HG03095 (cell line): ENCODE data around the gene RTEL1.
A peak's percentile ranks its signal among the peaks of the same experiment; 100 is the strongest.
"Not testable (repeated sequence)": the region's sequence is repeated elsewhere in the genome, so short reads cannot be mapped to it uniquely, and the experiment has no call there.

Source experiments
- ATAC-seq: cut with Tn5 transposase; IDR thresholded peaks from one replicate; pipeline ENCODE4 v1.9.1; 2021; ENCODE audit warnings: moderate library complexity; ENCODE audit not compliant: unreplicated experiment

Gene RTEL1

GRCh38 chr20:63648895-63649589 lies 9.1 kb upstream of the RTEL1 start:
- ATAC-seq, result no peak

DNA sequence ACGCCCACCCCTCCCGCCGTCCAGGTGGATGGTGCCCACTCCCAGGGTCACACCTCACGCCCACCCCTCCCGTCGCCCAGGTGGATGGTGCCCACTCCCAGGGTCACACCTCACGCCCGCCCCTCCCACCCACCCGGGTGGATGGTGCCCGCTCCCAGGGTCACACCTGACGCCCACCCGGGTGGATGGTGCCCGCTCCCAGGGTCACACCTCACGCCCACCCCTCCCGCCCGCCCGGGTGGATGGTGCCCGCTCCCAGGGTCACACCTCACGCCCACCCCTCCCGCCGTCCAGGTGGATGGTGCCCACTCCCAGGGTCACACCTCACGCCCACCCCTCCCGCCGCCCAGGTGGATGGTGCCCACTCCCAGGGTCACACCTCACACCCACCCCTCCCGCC lies 7.6 kb upstream of the RTEL1 start:
- not testable (repeated sequence) for ATAC-seq

DNA sequence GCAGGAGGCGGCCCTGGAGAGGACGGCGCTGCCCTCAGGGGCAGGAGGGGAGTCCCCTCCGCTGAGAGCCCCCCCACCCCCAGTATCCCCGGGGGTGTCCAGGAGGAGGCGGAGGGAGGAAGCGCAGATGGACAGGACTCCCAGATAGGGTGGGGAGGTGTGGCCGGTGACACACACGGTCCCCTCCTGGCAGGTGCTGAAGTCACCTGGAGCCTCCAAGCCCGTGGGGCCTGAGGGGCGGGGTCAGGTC lies 6.2 kb upstream of the RTEL1 start:
- no peak for ATAC-seq

GRCh38 chr20:63652192-63652980 lies 5.7 kb upstream of the RTEL1 start:
- ATAC-seq, result no peak

DNA sequence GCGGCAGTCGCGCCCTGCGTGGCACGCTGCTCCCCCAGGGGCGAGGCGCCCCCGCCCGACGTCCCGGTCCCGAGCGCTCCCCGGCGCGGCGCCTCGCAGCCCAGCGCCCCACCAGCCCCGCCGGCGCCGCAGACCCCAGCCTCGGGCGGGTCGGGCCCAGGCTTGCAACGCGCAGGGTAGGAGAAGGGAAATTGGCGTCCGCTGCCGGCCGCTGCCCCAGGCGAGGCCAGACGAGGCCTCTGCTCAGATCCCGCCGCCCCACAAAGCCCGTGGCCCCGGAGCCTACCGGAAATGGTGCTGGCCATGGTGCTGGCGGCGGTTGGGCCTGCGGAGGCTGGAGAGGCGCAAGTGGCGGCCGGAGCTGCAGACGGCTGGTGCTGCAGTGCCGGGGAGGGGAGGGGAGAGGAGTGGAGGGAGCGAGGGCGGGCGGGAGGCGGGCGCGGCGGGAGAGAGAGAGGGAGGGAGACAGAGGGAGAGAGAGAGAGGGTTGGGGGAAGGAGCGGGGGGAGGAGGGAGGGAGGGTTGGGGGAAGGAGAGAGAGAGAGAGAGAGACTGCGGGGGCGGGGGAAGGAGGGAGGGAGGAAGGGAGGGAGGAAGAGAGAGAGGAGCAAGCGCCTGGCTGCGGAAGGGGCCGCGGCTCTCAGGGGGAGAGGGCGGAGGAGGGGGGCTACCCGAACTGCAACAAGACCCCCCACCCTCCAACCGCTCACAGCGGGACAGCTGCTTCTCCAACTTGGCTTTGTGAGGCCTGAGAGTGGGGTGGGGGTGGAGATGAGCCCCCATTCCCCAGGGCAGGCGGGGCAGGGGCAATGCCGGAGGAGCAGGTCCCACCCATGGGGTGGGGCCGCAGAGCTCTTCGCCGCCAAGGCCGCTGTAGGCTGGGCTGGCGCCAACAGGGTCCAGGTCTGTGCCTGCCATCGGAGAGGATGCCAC lies 4.8 kb upstream of the RTEL1 start, which contains the start of gene STMN3:
Gene STMN3 (minus strand): TSS at position 384 of the 933 bp plus-strand sequence. CDS start 79 bp downstream, at position 305.
- no peak for ATAC-seq

DNA sequence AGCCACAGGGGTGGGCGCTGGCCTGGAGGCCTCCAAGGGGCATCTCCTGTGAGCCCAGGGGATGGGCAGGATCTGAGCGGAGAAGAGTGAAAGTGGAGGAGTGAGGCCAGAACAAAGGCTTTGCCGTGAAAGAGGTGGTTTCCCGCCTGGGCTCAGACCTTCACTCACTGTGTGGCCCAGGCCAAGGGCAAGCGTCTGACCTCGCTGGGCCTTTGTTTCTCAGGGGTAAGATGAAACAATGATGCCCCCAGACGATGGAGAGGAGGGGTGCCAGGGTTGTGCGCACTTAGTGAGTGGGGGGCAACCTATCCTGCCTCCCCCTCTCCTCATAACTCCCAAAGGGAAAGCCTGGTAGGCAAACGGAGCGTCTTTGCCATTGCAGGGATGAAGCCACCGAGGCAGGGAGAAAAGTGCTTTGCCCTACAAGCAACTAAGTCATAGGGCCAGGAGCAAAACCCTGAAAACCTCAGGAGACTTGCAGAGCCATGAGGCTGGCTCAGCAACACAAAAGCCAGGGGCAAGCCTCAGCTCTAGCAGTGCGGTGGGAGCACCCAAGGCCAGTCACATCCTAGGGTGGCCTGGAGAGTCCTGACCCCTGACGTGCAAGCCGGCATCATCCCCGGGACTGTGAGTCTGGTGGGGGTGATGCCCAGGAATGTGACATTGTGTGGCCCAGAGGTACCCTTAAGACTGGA lies 4.0 kb upstream of the RTEL1 start:
- ATAC-seq, result no peak

DNA sequence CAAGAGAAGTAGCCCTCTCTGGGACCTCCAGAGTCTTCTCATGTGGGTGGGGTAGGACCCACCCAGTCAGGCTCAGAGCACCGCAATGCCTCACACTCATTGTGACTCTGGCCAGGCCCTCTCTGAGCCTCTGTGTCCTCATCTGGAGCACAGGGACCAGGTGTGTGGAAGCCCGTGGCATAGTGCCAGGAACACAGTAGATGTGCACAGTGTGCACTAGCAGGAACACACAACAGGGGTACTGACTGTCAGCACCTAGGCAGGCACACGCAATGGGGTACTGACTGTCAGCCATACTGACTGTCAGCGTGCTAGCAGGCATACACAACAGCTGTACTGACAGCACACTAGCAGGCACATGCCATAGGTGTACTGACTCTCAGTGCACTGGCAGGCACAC lies 2.9 kb upstream of the RTEL1 start:
- ATAC-seq, result no peak

GRCh38 chr20:63656451-63656850 lies 1.7 kb upstream of the RTEL1 start:
- no peak for ATAC-seq

- ATAC-seq, result no peak
Measured at GRCh38 chr20:63657260-63657936, 714 bp upstream of the RTEL1 start.

DNA sequence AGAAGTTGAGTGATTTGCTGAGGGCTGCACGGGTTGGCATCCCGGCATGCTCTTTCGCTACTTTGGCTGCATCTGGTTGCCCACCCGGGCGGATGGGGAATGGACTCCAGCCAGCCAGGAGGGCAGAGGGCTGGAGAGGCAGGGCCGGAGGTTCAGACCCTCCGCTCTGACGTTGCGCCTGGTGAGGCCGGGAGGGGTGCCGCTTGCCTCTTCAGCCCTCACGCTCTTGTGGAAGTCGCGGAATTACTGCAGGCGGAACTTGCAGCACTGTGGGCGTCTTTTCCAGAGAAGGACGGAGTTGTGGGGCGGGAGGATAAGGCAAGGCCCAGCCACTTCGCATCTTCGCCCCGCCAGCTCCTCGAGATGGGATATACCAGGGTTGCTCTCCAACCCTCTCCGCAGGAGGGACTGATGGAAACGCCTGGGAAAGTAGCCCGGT lies 656 bp downstream of the RTEL1 start:
- ATAC-seq, result peak; percentile 9

GRCh38 chr20:63659370-63659769 lies 1.3 kb downstream of the RTEL1 start:
- ATAC-seq, result no peak

GRCh38 chr20:63660174-63660573 lies 2.1 kb downstream of the RTEL1 start:
- not testable (repeated sequence) for ATAC-seq

GRCh38 chr20:63660622-63661021 lies 2.5 kb downstream of the RTEL1 start:
- no peak for ATAC-seq

DNA sequence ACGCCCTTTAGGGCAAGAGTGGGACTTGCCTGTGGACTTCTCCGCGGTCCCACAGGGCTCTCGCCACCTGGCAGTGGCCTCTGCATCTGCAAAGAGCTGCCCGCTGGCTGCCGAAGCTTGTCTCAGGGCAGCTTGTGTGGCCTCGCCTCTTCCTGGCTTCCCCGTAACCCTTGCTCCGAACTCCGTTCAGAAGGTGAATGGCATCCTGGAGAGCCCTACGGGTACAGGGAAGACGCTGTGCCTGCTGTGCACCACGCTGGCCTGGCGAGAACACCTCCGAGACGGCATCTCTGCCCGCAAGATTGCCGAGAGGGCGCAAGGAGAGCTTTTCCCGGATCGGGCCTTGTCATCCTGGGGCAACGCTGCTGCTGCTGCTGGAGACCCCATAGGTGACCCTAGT lies 3.0 kb downstream of the RTEL1 start:
- no peak for ATAC-seq

DNA sequence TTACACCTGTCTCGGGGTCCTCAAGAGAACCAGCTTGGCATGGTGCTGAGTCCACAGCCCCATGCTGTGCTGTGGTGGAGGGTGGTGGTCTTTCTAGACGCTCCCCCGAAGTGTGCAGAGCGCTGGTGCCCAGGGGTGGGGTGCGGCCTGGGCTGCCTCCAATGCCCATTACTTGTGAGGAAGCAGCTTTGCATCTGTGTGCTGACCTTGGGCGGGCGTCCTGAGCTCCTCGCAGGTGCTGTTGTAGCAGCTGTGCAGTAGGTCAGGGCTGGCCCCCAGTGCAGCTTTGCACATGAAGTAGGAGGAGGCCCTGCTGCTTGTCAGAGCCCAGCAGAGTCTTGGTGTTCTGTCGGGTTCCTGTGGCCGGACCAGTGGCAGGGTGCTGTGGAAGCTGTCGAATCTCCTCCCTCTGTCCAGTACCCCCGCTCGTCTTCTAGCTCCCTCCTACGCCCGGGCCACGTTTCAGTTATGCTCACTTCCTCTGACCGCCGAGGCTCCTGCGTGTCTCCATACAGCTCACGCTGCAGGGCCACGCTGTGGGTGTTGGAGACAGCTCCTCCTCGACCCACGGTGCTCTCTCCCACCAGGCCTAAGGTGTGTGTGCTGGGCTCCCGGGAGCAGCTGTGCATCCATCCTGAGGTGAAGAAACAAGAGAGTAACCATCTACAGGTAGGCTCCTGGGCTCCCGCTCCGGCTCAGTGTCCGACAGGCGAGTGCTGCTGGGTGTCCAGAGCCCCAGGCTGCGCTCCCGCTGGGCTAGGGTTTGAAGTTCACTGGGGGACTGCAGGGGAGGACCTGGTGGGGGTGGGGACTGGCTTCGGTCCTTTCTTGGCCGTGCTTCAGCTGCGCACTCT lies 4.1 kb downstream of the RTEL1 start:
- no peak for ATAC-seq

DNA sequence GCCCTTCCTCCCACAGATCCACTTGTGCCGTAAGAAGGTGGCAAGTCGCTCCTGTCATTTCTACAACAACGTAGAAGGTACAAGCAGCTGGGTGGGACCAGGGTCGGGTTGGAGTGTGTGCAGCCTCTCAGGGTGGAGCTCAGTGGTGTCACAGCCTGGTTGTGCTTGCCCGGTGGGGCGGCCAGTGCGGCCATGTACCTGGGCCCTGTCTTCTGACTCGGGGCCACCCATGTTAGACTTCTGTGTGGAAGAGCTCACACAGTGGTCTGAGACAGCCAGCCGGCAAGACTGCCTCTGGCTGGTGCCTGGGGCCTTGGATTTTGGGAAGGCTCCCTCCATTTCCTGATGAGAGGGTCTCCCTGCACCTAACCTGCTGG lies 4.7 kb downstream of the RTEL1 start:
- no peak for ATAC-seq

DNA sequence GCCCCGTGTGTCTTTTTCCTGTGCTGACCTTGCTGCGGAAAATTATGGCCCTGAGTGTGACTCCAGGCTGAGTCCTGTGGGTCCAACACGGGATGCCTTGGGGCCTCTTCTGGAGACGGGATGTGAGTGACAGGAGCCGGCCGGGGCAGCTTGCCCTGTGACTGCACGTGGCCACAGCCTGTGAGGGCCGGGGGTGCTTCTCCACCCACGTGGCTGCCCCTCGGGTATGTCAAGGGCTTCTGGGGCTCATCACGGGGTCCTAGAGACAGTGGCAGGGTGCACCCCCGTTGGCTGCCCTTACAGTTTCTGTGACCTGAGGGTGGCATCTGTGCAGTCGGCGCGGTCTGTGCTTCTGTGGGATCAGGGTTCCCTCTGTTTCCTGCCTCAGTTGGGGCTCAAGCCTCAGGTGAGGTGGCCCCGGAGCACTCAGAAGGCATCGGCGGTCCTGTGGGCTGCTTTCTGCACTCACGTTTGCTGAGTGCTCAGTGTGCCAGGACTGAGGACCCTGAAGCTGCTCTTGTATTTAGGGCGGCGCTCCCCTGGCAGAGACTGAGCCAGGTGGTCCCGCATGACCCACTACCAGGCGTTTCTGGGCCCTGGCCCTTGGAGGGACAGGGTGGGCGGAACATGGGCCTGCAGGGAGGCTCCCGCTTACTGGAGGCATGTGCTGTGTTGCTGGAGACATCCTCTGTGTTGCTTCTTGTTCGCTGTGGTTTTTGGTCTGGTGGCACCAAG lies 5.4 kb downstream of the RTEL1 start:
- ATAC-seq, result no peak

DNA sequence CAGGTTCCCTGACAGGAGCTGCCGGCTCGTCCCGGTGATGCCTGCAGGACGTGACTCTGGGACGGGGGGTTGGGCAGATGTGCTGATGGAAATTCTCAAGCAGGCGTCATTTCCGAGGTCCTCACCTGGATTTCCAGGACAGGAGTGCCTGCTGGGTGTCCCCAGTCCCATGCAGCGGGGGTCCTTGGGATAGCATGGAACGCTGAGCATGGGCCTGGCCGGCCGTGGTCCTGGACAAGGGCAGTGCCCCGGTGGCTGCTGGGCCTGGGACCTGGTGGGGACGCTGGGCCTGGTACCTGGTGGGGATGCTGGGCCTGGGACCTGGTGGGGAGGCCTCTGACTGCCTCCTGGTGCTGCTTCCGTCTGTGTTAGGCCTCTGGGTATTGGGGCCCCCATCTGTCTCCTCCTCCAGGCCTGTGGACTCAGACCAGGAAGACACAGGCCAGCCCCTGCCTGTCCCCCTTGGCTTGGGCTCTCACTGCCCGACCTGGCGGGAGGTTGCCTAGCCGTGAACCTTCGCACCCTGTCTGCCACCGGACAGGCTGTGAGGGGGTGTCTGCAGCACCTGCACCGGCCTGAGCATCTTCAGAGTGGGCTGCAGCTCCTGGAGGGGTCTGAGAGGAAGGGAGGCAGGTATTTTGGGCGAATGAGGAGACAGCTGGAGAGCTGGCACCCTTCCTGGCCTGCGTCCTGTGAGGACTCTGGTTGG lies 6.2 kb downstream of the RTEL1 start:
- no peak for ATAC-seq
